Osteocyte (in vitro differentiated cells): ENCODE data around the gene CBLB. TPM values are rescaled to one million over a fixed set of nuclear protein-coding genes. Genes with fewer than 3 reads are reported as not detected.

Experiments used
- DNase-seq: peaks from one replicate; pipeline ENCODE4 v3.0.0; 2021; ENCODE audit warnings: mixed read lengths; ENCODE audit not compliant: unreplicated experiment; ENCODE audit errors: extremely low spot score
- H3K27ac Mint-ChIP-seq: one replicate; pipeline ENCODE4 v1.8.0; 2021; ENCODE audit warnings: mild to moderate bottlenecking, mixed read lengths; ENCODE audit not compliant: unreplicated experiment
- H3K27me3 Mint-ChIP-seq: one replicate; pipeline ENCODE4 v1.8.0; 2021; ENCODE audit warnings: mixed read lengths; ENCODE audit not compliant: unreplicated experiment
- H3K36me3 Mint-ChIP-seq: one replicate; pipeline ENCODE4 v1.8.0; 2021; ENCODE audit warnings: mixed read lengths; ENCODE audit not compliant: unreplicated experiment
- H3K4me1 Mint-ChIP-seq: one replicate; pipeline ENCODE4 v1.8.0; 2021; ENCODE audit warnings: mixed read lengths; ENCODE audit not compliant: unreplicated experiment
- H3K4me3 Mint-ChIP-seq: one replicate; pipeline ENCODE4 v1.8.0; 2021; ENCODE audit warnings: mild to moderate bottlenecking, moderate library complexity, mixed read lengths; ENCODE audit not compliant: unreplicated experiment
- H3K9me3 Mint-ChIP-seq: one replicate; pipeline ENCODE4 v1.8.0; 2021; ENCODE audit warnings: mixed read lengths; ENCODE audit not compliant: unreplicated experiment
- total RNA-seq: library from RNA; stranded (reverse); gene quantifications from 2 replicates; pipeline ENCODE4 v1.2.1, GENCODE V29; 2021
- TF ChIP-seq, protein P1 (sequence below): fragments of 200-600 bp; sonication (generic); IDR thresholded peaks from 2 replicates; pipeline ENCODE4 v1.5.0; 2021; ENCODE audit warnings: antibody characterized with exemption, mild to moderate bottlenecking, moderate library complexity

The CBLB gene
- total RNA-seq, 1 donor from 2014 or later, result 28.8 TPM

DNA sequence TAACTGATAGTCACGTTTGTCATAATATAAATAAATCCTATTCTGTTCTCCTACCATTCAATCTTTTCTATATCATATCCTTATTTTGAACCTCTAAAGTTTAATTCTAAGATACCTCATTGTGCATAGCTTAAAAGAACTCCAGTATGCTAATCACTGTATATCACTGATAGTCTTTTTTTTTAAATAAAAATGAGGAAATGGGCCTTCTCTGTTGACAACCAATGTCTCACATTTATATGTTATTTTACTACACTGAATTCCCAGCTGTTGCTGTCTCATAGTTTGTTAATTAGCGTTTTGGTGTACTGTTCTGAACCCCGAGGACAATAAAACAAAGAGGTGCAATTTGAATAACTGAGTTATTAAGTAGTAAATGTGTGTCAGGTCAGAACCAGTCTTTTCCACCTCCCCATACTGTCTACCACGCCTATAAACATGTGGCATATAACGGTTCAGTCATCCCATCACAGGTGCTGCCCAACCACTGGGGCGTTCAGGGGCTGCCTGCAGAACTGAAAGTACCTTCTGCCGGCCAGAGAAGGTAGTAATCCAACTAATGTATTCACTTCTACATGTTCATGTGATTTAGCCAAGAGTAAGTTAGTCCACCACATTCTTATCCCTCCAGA, 14.9 kb downstream of the CBLB start:
- TF ChIP-seq, protein P1, sequence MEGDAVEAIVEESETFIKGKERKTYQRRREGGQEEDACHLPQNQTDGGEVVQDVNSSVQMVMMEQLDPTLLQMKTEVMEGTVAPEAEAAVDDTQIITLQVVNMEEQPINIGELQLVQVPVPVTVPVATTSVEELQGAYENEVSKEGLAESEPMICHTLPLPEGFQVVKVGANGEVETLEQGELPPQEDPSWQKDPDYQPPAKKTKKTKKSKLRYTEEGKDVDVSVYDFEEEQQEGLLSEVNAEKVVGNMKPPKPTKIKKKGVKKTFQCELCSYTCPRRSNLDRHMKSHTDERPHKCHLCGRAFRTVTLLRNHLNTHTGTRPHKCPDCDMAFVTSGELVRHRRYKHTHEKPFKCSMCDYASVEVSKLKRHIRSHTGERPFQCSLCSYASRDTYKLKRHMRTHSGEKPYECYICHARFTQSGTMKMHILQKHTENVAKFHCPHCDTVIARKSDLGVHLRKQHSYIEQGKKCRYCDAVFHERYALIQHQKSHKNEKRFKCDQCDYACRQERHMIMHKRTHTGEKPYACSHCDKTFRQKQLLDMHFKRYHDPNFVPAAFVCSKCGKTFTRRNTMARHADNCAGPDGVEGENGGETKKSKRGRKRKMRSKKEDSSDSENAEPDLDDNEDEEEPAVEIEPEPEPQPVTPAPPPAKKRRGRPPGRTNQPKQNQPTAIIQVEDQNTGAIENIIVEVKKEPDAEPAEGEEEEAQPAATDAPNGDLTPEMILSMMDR, result no peak
- no peak for DNase-seq
- H3K4me3 Mint-ChIP-seq, result no peak overlapping the region

DNA sequence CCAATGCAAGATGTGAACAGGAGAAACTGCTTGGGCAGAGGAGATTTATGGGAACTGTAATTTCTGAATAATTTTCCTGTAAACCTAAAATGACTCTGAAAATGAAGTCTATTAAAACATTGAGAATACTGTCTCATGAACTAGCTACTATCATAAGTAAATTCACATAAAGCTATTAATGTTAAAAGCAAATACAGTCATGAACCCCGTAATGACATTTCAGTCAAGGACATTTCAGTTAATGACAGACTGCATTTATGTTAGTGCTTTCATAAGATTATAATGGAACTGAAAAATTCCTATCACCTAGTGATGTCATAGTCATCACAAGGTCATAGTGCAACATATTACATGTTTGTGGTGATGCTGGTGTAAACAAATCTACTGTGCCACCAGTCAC, 17.2 kb downstream of the CBLB start:
- no peak for DNase-seq
- H3K4me1 Mint-ChIP-seq, result peaks cover 4% of the 10 kb centered on the region
- no peaks in the 10 kb centered on the region for H3K27me3 Mint-ChIP-seq
- H3K27ac Mint-ChIP-seq, result no peak overlapping the region
- TF ChIP-seq, protein P1, result no peak
- no peaks in the 10 kb centered on the region for H3K9me3 Mint-ChIP-seq
- H3K4me3 Mint-ChIP-seq, result no peak overlapping the region
- H3K36me3 Mint-ChIP-seq, result peaks cover 38% of the 10 kb centered on the region

More for the DNA sequence above, 14.9 kb downstream of the CBLB start:
- Mint-ChIP-seq H3K4me1 (no peaks in the 10 kb centered on the region), H3K9me3 (no peaks in the 10 kb centered on the region), H3K27me3 (no peaks in the 10 kb centered on the region), H3K36me3 (peaks cover 38% of the 10 kb centered on the region), H3K27ac (no peak overlapping the region)

DNA sequence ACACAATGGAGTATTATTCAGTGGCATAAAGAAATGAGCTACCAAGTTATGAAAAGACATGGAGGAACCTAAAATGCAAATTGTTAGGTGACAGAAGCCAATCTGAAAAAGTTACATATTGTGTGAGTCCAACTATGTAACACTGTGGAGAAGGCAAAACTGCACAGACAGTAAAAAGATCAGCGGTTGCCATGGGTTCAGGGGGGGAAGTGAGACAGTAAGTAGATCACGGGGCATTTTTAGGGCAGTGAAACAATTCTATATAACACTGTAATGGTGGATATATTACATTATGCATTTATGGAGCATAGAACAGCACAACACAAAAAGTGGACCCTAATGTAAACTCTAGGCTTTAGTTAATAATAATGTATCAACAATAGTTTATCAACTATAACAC, 17.6 kb downstream of the CBLB start:
- H3K4me3 Mint-ChIP-seq, result no peak overlapping the region
- no peaks in the 10 kb centered on the region for H3K27me3 Mint-ChIP-seq
- H3K9me3 Mint-ChIP-seq, result no peaks in the 10 kb centered on the region
- TF ChIP-seq, protein P1, result no peak
- H3K27ac Mint-ChIP-seq, result no peak overlapping the region
- peaks cover 38% of the 10 kb centered on the region for H3K36me3 Mint-ChIP-seq
- DNase-seq, result no peak
- H3K4me1 Mint-ChIP-seq, result peaks cover 7% of the 10 kb centered on the region

DNA sequence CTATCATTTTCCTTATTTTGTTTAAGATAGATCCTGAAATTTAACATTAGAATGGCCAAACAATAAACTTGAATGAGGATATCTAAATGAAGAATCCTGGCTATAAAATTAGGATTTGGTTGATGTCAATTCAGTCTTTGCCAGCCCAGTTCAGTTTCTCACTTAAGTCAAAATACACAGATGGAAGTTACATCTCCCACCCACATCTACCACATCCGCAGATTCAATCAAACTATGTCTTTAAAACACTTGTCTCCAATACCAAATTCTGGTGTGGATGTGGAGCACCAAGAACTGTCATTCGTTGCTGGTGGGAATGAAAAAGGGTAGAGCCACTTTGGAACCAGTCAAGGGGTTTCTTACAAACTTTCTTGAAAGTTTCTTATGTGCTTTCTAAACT, 18.2 kb downstream of the CBLB start:
- H3K4me3 Mint-ChIP-seq, result no peak overlapping the region
- peaks cover 38% of the 10 kb centered on the region for H3K36me3 Mint-ChIP-seq
- no peaks in the 10 kb centered on the region for H3K9me3 Mint-ChIP-seq
- H3K27ac Mint-ChIP-seq, result no peak overlapping the region
- no peaks in the 10 kb centered on the region for H3K27me3 Mint-ChIP-seq
- peaks cover 9% of the 10 kb centered on the region for H3K4me1 Mint-ChIP-seq
- no peak for DNase-seq
- TF ChIP-seq, protein P1, result no peak

DNA sequence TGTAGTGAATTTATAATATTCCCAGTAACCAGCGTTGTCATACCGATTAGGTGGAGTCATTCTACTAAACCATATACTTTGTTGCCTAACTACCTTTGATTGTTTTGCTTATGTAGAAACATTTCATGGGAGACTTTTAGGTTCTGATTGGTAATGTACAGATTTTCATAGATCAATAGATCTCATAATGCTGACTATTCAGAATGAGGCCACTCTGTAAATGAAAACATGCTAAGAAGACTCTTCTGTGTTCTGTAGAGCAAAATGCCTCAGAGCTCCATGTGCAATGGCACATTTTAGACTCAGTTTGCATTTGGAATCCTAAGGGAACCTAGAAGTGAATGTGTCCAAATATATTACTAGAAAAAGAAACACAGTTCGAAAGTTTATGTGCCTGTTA, 20.0 kb downstream of the CBLB start:
- Mint-ChIP-seq H3K36me3 (peaks cover 34% of the 10 kb centered on the region), H3K27me3 (no peaks in the 10 kb centered on the region)

More for the DNA sequence above, 20.0 kb downstream of the CBLB start:
- DNase-seq, result no peak
- Mint-ChIP-seq H3K27ac (no peak overlapping the region), H3K9me3 (no peaks in the 10 kb centered on the region), H3K4me3 (no peak overlapping the region), H3K4me1 (peaks cover 11% of the 10 kb centered on the region)
- TF ChIP-seq, protein P1, result no peak
